ENCODE data around the gene WNT7B.
"Not testable (repeated sequence)": the region's sequence is repeated elsewhere in the genome, so short reads cannot be mapped to it uniquely, and the experiment has no call there.

WNT7B gene

GRCh38 chr22:46008291-46008690, 31.3 kb upstream of the WNT7B start:
- DNase-seq (ENCODE audit: low read depth), result no peak

- no peak for DNase-seq (ENCODE audit: low read depth)
These were observed 30.9 kb upstream of the WNT7B start for GRCh38 chr22:46007848-46008261.

GRCh38 chr22:46007003-46007847, 30.3 kb upstream of the WNT7B start:
- DNase-seq (ENCODE audit: low read depth), result no peak

- peak; percentile 67 for DNase-seq (ENCODE audit: low read depth)
These were observed 29.5 kb upstream of the WNT7B start for GRCh38 chr22:46006379-46007002.

- DNase-seq (ENCODE audit: low read depth), result not testable (repeated sequence)
These were observed 28.2 kb upstream of the WNT7B start for GRCh38 chr22:46005116-46005705.

- no peak for DNase-seq (ENCODE audit: low read depth)
These were observed 27.3 kb upstream of the WNT7B start for GRCh38 chr22:46004105-46004866.

GRCh38 chr22:46003271-46004091, 26.5 kb upstream of the WNT7B start:
- no peak for DNase-seq (ENCODE audit: low read depth)

- no peak for DNase-seq (ENCODE audit: low read depth)
These were observed 25.9 kb upstream of the WNT7B start for GRCh38 chr22:46002757-46003270.

- DNase-seq (ENCODE audit: low read depth), result no peak
These were observed 24.6 kb upstream of the WNT7B start for GRCh38 chr22:46001426-46002106.

- no peak for DNase-seq (ENCODE audit: low read depth)
These were observed 24.1 kb upstream of the WNT7B start for GRCh38 chr22:46001046-46001425.

GRCh38 chr22:46000081-46001027, 23.4 kb upstream of the WNT7B start:
- no peak for DNase-seq (ENCODE audit: low read depth)

GRCh38 chr22:45999379-45999971, 22.5 kb upstream of the WNT7B start:
- DNase-seq (ENCODE audit: low read depth), result no peak

- no peak for DNase-seq (ENCODE audit: low read depth)
These were observed 21.8 kb upstream of the WNT7B start for GRCh38 chr22:45998638-45999378.

GRCh38 chr22:45997777-45998637, 21.0 kb upstream of the WNT7B start:
- DNase-seq (ENCODE audit: low read depth), result no peak

GRCh38 chr22:45997077-45997776, 20.3 kb upstream of the WNT7B start:
- DNase-seq (ENCODE audit: low read depth), result no peak

GRCh38 chr22:45996241-45997076, 19.5 kb upstream of the WNT7B start:
- no peak for DNase-seq (ENCODE audit: low read depth)
